ENCODE results near the gene ZNF98. TPM values are rescaled to one million over a fixed set of nuclear protein-coding genes. Genes with fewer than 3 reads are reported as not detected.

The ZNF98 gene
- total RNA-seq, 1 experiment from 2014 or later, result not detected

DNA sequence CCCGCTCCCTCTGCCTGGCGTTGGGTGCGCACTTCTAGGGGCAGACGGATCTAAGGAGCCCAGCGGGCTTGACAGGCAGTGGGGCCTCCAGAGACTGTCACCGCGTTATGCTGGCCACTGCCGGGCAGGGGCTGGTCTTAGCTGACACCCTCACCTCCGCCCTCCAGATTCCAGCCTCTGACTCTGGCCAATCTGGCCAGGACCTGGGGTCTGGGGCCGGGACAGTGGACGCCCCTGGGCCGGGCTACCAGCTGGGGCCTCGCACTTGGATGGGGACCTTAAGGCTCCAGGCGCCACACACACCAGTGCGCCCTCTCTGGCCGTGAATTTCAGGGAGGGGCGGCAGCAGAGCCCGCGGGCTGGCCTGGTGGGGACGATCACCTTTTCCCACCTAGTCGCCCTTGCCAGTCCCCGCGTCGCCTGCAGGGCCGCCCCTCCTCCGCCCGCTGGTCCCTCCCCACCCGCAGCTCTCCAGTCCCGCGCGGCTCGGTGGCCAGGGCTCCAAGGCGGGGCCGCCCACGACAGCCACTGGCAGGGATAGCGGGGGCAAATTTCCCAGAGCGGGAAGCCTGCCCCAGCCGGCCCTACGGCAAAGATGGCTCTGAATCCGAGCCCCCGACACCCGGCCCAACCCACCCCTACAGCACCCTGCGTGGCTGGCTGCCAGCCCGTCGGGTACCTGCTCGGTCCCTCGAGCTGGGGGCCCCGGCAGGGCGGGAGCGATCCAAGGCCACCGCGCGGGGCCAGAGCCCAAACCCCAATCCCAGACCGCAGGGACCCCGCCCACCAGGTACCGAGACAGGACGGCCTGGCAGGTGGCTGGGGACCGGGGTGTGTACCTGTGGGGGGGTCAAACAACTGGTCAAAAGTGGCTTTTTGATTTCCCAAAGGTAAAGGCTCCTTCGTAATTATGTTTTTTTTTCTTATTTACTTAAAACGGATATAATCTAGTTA, 6.1 kb upstream of the ZNF98 start:
- intact Hi-C loops (cut with micrococcal nuclease; ENCODE audit: unreplicated experiment), result no loop called here
- Histone ChIP-seq H3K4me3 (ENCODE audit: low read depth, low read length, poor library complexity, severe bottlenecking) (no peak overlapping the region), H3K9me3 (ENCODE audit: low read depth, low read length, poor library complexity, severe bottlenecking) (peaks cover 62% of the 10 kb centered on the region), H3K27ac (ENCODE audit: low read depth, low read length, poor library complexity, severe bottlenecking) (no peak overlapping the region), H3K4me1 (ENCODE audit: insufficient read depth, low read length, poor library complexity, severe bottlenecking) (no peaks in the 10 kb centered on the region), H3K27me3 (replicated peaks; ENCODE audit: insufficient read depth, low read depth, low read length, poor library complexity) (no peaks in the 10 kb centered on the region), H3K36me3 (ENCODE audit: insufficient read depth, low read length, poor library complexity, severe bottlenecking) (no peaks in the 10 kb centered on the region)
- ChIA-PET POLR2A (ENCODE audit: low non-redundant PET) (no interaction called here), CTCF (no interaction called here)
- BruUV-seq (replicated peaks), result no TSS peak
- no peak for DNase-seq (ENCODE audit: low spot score)
- TF ChIP-seq, protein P1, sequence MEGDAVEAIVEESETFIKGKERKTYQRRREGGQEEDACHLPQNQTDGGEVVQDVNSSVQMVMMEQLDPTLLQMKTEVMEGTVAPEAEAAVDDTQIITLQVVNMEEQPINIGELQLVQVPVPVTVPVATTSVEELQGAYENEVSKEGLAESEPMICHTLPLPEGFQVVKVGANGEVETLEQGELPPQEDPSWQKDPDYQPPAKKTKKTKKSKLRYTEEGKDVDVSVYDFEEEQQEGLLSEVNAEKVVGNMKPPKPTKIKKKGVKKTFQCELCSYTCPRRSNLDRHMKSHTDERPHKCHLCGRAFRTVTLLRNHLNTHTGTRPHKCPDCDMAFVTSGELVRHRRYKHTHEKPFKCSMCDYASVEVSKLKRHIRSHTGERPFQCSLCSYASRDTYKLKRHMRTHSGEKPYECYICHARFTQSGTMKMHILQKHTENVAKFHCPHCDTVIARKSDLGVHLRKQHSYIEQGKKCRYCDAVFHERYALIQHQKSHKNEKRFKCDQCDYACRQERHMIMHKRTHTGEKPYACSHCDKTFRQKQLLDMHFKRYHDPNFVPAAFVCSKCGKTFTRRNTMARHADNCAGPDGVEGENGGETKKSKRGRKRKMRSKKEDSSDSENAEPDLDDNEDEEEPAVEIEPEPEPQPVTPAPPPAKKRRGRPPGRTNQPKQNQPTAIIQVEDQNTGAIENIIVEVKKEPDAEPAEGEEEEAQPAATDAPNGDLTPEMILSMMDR (conservative IDR thresholded peaks at IDR 0.05; ENCODE audit: low read depth, low read length), result no peak

DNA sequence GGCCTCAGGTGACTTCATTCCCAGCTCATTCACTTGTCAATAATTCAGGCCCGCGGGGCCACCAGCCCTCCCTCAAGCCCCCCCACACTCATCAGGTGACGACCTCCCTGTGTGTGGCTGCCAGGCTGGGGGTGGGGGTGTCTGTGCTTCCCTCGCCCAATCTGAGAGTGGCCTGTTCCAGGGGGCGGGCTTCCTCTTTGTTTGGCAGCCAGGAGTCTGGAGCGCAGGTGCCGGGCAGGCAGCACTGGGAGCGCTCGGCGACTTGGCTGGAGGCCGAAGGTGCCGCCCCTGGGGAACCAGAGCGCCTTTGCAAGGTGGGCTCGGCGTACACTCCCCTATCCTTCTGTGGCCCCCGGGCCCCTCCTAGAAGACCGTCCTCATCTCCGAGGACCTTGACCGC, 5.4 kb upstream of the ZNF98 start:
- H3K27me3 ChIP-seq (replicated peaks; ENCODE audit: insufficient read depth, low read depth, low read length, poor library complexity), result no peaks in the 10 kb centered on the region
- H3K4me3 ChIP-seq (ENCODE audit: low read depth, low read length, poor library complexity, severe bottlenecking), result no peak overlapping the region
- DNase-seq (ENCODE audit: low spot score), result no peak
- H3K4me1 ChIP-seq (ENCODE audit: insufficient read depth, low read length, poor library complexity, severe bottlenecking), result no peaks in the 10 kb centered on the region
- no TSS peak for BruUV-seq (replicated peaks)
- ChIA-PET POLR2A (ENCODE audit: low non-redundant PET) (no interaction called here), CTCF (no interaction called here)
- H3K9me3 ChIP-seq (ENCODE audit: low read depth, low read length, poor library complexity, severe bottlenecking), result peaks cover 56% of the 10 kb centered on the region
- no peaks in the 10 kb centered on the region for H3K36me3 ChIP-seq (ENCODE audit: insufficient read depth, low read length, poor library complexity, severe bottlenecking)
- intact Hi-C loops (cut with micrococcal nuclease; ENCODE audit: unreplicated experiment), result no loop called here
- no peak overlapping the region for H3K27ac ChIP-seq (ENCODE audit: low read depth, low read length, poor library complexity, severe bottlenecking)
- TF ChIP-seq EZH2 (IDR thresholded peaks at IDR 0.05; ENCODE audit: borderline replicate concordance, low read depth, low read length, poor library complexity, severe bottlenecking), result no peak
- TF ChIP-seq, protein P1 (conservative IDR thresholded peaks at IDR 0.05; ENCODE audit: low read depth, low read length), result no peak

DNA sequence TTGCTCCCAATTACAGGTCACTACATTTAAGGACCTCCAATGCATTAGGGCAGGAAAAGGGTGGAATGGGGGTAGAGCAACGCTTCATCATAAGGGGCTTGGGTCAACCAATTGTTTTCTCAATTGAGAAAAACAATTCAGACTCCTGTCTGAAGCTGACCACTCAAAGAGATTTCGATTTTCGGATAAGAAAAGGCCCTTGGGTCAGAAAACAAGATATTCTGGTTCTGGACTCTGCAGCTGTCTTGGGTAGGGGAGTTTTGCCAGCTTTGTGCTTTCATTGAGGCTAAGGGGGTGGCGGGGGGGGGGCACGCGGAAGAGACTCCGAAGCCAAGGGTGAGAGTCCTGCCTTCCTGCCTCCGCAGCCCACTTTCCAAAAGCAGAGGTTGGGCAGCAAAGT, 4.8 kb upstream of the ZNF98 start:
- no peaks in the 10 kb centered on the region for H3K36me3 ChIP-seq (ENCODE audit: insufficient read depth, low read length, poor library complexity, severe bottlenecking)
- no peak overlapping the region for H3K4me3 ChIP-seq (ENCODE audit: low read depth, low read length, poor library complexity, severe bottlenecking)
- no peak for TF ChIP-seq EZH2 (IDR thresholded peaks at IDR 0.05; ENCODE audit: borderline replicate concordance, low read depth, low read length, poor library complexity, severe bottlenecking)
- TF ChIP-seq, protein P1 (conservative IDR thresholded peaks at IDR 0.05; ENCODE audit: low read depth, low read length), result no peak
- ChIA-PET CTCF (no interaction called here), POLR2A (ENCODE audit: low non-redundant PET) (no interaction called here)
- H3K27ac ChIP-seq (ENCODE audit: low read depth, low read length, poor library complexity, severe bottlenecking), result no peak overlapping the region
- BruUV-seq (replicated peaks), result no TSS peak
- H3K27me3 ChIP-seq (replicated peaks; ENCODE audit: insufficient read depth, low read depth, low read length, poor library complexity), result no peaks in the 10 kb centered on the region
- intact Hi-C loops (cut with micrococcal nuclease; ENCODE audit: unreplicated experiment), result no loop called here
- H3K9me3 ChIP-seq (ENCODE audit: low read depth, low read length, poor library complexity, severe bottlenecking), result peaks cover 56% of the 10 kb centered on the region
- no peaks in the 10 kb centered on the region for H3K4me1 ChIP-seq (ENCODE audit: insufficient read depth, low read length, poor library complexity, severe bottlenecking)
- DNase-seq (ENCODE audit: low spot score), result no peak
